LNCaP clone FGC (cell line): Measurements from ENCODE around the gene AXL.
A peak's percentile ranks its signal among the peaks of the same experiment; 100 is the strongest.

Source experiments
- DNase-seq: peaks from one replicate; pipeline ENCODE4 v3.0.0-alpha.2; 2011; ENCODE audit warnings: low read depth
- H3K4me3 ChIP-seq: 2 replicates; pipeline ENCODE4 v1.5.1; 2011; ENCODE audit warnings: mild to moderate bottlenecking, low read depth, low read length, control low read depth
- TF ChIP-seq, protein P1 (sequence below): IDR thresholded peaks from 2 replicates; pipeline ENCODE4 v1.5.1; 2012; ENCODE audit warnings: mild to moderate bottlenecking; ENCODE audit not compliant: control insufficient read depth, insufficient read depth; ENCODE audit errors: extremely low read depth

AXL gene

DNA sequence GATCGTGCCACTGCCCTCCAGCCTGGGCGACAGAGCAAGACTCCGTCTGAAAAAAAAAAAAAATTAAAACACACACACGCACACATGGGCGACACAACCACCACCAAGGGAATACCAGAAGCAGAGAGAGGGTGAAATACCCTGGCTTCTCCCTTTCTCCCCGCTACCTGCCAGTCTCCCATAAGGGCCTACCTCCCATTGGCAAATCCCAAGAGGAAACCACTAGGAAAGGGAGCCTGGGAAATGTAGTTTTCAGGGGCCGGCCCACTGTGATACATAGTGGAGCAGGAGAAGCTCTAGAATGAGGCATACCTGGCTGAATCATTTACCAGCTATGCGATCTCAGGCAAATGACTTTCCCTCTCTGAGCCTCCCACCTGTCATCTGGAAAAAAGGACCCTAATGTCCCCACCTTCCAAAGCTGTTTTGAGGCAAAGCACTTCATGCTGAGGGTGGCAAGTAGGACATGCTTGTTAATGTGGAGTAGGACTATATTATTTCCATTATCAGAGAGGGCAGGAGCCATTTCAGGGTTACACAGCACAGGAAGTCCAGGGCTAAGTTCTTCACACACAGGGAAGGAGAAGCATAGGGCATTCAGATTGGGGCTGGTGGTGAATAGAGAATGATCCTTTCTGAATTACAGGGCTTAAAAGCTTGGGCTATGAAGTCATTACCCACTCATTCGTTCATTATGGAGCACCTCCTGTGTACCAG lies 30.8 kb downstream of the AXL start:
- TF ChIP-seq, protein P1, sequence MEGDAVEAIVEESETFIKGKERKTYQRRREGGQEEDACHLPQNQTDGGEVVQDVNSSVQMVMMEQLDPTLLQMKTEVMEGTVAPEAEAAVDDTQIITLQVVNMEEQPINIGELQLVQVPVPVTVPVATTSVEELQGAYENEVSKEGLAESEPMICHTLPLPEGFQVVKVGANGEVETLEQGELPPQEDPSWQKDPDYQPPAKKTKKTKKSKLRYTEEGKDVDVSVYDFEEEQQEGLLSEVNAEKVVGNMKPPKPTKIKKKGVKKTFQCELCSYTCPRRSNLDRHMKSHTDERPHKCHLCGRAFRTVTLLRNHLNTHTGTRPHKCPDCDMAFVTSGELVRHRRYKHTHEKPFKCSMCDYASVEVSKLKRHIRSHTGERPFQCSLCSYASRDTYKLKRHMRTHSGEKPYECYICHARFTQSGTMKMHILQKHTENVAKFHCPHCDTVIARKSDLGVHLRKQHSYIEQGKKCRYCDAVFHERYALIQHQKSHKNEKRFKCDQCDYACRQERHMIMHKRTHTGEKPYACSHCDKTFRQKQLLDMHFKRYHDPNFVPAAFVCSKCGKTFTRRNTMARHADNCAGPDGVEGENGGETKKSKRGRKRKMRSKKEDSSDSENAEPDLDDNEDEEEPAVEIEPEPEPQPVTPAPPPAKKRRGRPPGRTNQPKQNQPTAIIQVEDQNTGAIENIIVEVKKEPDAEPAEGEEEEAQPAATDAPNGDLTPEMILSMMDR: no peak
- no peak for DNase-seq
- H3K4me3 ChIP-seq: no peak overlapping the region

DNA sequence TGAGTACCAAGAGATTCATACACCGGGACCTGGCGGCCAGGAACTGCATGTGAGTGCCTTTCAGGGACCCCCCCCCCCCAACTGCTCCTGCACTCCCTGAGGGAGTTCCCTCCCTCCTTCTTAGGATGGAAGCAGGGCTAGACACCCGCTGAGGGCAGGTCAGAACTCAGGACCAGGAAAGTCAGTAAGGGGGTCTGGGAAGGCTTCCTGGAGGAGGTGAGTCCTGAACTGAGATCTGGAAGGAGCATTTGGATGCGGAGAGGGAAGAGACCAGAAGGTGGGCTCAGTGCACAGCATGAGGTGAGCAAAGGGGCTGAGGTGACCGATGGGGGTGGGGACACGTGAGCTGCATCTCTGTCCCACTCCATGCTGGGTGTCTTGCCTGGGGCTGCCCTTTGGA lies 34.6 kb downstream of the AXL start:
- no peak overlapping the region for H3K4me3 ChIP-seq
- TF ChIP-seq, protein P1: no peak
- DNase-seq: no peak

DNA sequence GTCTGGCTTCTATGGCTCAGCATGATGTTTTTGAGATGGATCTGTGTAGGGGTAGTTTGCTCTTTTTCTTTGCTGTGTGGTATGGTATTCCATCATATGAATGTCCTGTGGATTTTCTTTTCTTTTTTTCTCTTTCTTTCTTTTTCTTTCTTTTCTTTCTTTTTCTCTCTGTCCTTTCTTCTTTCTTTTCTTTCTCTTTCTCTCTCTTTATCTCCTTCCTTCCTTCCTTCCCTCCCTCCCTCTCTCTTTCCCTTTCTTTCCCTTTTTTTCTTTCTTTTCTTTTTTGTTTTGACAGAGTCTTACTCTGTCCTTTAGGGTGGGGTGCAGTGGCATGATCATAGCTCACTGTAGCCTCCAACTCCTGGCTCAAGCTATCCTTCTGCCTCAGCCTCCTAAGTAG lies 36.1 kb downstream of the AXL start:
- TF ChIP-seq, protein P1: no peak
- DNase-seq: no peak
- no peak overlapping the region for H3K4me3 ChIP-seq

DNA sequence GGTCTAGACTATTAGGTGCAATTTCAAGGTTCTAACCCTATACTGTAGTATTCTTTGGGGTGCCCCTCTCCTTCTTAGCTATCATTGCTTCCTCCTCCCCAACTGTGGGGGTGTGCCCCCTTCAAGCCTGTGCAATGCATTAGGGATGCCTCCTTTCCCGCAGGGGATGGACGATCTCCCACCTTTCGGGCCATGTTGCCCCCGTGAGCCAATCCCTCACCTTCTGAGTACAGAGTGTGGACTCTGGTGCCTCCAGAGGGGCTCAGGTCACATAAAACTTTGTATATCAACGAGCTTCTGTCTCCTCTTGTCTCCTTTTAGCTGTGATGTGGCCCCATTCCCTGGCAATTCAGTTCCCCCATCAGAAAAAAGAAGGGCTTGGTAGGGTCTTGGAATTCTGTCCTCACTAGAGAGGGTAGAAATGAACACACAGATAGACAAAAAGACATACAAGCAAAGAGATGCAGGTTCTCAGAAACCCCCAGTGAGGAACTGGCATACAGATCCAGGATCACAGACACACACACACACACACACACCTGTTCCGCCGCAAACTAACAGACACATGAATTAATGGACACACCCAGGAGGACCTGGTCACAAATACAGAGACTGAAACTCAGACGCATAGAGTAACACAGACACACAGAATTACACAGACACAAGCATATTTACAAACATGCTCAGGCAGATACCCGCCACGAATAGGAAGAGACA lies 42.6 kb downstream of the AXL start:
- TF ChIP-seq, protein P1: no peak
- DNase-seq: no peak
- peak overlapping the region; percentile 74 for H3K4me3 ChIP-seq

DNA sequence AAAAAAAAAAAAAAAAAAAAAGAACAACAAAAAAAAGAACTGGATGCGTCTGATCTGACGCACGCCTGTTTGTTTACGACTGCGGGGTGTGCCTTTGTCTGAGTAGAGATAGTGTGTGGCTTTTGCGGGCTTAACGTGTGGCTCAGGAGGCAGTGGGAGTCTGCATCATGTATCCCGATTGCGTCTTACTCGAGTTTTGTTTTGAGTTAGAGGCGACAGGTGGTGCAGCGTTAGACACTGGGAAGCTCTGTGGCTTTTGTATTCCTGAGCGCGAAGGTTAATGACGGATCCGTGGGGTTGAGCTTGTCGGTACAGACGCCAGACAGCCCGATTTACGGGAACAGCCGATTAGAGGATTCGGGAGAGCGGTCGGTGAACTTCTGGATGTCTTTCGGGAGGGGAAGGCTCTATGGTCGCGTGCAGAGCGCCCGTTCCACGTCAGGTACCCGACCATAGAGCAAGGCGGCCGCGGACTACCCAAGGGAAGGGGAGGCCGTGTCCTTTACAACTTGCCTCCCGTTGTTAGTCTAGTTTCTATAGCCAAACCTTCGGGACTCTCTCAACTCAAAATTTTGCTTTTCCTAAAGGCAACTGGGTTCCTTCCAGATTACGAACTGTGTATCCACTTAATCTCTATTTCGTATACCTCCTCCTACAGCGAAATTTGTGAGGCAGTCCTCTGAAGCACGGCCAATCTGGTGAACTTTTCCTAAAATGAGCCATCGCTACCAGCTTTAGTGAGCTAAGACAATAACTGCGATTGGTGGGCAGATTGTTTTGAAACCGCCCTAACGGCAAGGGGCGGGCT lies 44.2 kb downstream of the AXL start:
- no peak for DNase-seq
- peak overlapping the region; percentile 74 for H3K4me3 ChIP-seq
- TF ChIP-seq, protein P1: no peak

DNA sequence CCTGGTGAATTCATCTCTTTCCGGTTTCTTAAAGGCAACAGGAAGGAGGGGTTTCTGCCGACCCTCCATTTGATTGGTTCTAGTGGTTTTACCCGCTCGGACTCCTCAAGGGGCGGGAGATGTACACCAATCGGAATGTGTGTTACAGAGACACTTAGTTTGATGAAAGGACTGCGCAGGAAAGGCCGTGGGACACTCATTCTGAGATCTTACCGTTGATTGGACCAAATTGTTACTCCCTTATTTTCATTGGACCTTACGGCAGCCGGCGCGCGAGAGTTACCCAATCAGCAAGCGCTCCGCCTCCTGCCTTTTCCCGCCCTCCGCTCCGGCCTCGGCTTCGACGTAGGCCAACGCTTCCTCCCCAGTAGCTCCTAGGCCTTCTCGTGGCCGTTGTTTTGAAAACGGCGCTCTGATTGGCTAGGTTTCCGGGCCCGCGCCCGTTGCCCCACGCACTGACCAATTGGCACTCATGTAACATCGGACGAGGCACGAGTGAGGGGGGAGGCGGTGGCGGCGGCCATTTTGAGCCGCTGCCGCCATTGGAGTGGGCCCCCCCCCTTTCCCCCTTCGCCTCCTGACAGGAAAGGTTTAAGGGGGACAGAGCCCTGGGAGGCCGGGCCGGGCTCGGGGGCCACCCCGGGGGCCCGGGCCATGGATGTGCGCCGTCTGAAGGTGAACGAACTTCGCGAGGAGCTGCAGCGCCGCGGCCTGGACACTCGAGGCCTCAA lies 45.0 kb downstream of the AXL start, which contains the start of gene HNRNPUL1:
Gene HNRNPUL1, plus strand, starts transcription at position 523 of the 731 bp plus-strand sequence. Its CDS starts 132 bp downstream, at position 655.
- TF ChIP-seq, protein P1: no peak
- peak; percentile 98 for DNase-seq
- peak within 1 kb of the TSS; percentile 74 for H3K4me3 ChIP-seq
